Renal cortex interstitium (tissue), 11 donors: ENCODE results near the gene JPT2. TPM values are rescaled to one million over a fixed set of nuclear protein-coding genes. Genes with fewer than 3 reads are reported as not detected.

Source experiments
- DNase-seq, 11 donors: peaks; one replicate each; pipeline ENCODE4 v3.0.0-alpha.2; 2013; ENCODE audit warnings: low read depth in 9 of 11, low spot score in 4 of 11; ENCODE audit errors: extremely low read depth in 1 of 11
- polyA plus RNA-seq, 3 donors: library from polyadenylated mRNA; unstranded; fragments of 120-200 nt; gene quantifications; one replicate each; pipeline ENCODE4 v1.2.1, GENCODE V29; 2013; ENCODE audit not compliant: insufficient read length in 3 of 3

JPT2 gene
- polyA plus RNA-seq, 3 donors, result 75.6 to 82.4 (median 80.4) TPM

DNA sequence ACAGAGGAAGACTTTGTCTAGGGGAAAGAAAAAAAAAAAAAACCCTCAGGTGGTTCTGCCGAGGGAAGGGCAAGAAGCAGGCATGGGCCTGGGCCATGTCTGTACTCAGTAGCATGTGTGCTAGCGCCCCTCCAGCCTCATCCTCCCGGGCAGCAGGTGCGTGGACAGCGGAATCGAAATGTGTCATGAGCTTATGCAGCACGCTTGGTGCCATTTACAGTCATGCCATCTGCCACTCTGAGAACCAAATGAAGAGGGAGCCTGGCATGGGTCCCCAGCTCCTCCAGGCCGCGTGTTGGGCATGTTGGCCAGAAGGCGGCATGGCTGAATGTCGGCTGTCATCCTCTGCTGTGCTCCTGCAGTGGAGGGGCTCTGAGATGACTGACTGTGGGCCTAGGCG, 34.6 kb upstream of the JPT2 start:
- no peak for DNase-seq

DNA sequence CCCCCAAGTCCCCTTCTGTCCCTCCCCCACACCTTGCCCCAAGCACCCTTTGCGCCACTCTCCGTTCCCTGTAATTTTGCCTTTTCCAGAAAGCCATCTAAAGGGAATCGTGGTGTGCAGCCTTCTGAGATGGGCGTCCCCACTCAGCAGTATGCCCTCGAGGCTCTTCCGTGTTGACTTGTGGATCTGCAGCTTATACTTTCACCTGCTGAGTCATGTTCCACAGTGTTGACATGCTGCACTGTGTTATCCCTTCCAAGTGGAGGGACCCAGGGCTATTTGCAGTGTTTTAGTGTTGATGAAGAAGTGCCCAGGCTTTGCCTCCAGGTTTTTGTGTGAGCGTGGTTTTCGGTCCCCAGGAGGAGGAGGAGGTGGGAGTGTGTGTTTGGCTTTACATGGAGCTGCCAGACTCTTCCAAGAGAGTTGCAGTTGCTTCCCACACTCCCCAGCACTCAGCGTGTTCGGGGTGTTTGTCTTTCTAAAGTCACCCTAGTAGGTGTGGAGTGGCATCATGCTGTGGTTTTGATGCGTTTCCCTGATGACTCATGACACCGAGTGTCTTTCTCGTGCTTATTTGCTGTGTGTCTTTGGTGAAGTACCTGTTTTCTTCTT, 32.1 kb upstream of the JPT2 start:
- no peak for DNase-seq

DNA sequence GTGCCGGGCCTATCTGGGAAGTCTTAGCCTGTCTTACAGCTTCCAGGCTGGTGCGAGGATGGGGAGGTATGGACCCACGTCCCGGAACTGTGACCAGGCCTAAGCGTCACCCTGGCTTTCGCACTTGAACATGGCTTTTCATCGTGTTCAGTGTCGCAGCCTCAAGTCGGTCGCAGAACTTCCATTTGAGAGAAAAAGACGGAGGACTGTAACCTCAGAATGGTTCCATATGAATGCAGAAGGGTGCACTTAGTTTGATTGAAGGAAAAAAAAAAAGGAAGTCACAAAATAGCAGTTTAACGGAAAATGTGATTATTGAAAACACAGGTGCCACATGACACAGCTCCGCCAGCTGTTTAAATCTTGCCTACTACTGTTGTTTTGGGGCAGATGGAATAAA, 30.2 kb upstream of the JPT2 start:
- no peak for DNase-seq

DNA sequence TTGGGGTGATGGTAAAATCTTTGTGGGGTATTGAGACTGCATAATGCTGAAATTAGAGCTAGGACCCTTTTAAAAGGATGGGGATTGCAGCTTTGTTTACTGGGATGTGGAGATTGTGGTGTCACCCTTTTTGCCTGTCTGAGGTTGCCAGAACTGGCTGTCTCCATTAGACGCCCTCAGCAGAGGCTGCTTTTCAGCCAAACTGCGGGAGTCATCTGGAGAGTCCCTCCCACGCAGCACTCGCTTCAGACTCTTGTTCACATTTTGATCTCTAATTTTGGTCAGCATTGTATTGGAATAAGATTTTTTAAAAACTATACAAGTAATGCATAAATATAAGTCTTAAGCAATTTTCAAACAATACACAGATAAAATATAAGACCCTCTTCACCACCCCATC, 27.9 kb upstream of the JPT2 start:
- DNase-seq, result no peak

DNA sequence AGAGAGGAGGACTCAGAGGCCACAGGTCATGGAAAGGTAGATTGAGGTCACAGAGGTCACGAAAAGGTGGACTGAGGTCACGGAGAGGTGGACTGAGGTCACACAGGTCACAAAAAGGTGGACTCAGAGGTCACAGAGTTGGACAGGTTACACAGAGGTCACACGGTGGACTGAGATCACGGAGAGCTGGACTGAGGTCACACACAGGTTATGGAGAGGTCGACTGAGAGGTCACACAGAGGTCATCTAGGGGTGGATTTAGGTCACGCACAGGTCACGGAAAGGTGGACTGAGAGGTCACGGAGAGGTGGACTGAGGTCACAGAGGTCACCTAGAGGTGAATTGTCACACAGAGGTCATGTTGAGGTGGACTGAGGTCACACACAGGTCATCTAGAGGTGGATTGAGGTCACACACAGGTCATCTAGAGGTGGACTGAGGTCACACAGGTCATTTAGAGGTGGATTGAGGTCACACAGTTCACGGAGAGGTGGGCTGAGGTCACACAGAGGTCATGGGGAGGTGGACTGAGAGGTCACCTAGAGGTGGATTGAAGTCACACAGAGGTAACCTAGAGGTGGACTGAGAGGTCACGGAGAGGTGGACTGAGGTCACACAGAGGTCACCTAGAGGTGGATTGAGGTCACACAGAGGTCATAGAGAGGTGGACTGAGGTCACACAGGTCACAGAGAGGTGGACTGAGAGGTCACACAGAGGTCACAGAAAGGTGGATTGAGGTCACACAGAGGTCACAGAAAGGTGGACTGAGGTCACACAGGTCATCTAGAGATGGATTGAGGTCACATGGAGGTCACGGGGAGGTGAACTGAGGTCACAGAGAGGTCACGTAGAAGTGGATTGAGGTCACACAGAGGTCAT, 26.7 kb upstream of the JPT2 start:
- DNase-seq, result peak in 2 of 11 donors; percentile 8 to 10

DNA sequence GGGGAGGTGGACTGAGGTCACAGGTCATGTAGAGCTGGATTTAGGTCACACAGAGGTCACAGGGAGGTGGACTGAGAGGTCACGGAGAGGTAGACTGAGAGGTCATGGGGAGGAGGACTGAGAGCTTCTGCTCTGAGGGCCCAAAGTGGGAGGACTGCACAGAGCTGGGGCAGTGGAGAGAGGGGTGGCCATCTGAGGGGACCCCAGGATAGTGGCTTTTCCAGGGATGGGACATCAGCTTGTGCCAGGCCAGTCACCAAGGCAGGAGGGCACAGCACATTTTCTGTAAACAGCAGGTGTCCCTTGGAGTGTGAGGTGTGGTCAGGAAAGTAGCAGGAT, 26.1 kb upstream of the JPT2 start:
- peak in 1 of 11 donors; percentile 4 for DNase-seq

GRCh38 chr16:1653023-1653422, 25.1 kb upstream of the JPT2 start:
- no peak for DNase-seq

DNA sequence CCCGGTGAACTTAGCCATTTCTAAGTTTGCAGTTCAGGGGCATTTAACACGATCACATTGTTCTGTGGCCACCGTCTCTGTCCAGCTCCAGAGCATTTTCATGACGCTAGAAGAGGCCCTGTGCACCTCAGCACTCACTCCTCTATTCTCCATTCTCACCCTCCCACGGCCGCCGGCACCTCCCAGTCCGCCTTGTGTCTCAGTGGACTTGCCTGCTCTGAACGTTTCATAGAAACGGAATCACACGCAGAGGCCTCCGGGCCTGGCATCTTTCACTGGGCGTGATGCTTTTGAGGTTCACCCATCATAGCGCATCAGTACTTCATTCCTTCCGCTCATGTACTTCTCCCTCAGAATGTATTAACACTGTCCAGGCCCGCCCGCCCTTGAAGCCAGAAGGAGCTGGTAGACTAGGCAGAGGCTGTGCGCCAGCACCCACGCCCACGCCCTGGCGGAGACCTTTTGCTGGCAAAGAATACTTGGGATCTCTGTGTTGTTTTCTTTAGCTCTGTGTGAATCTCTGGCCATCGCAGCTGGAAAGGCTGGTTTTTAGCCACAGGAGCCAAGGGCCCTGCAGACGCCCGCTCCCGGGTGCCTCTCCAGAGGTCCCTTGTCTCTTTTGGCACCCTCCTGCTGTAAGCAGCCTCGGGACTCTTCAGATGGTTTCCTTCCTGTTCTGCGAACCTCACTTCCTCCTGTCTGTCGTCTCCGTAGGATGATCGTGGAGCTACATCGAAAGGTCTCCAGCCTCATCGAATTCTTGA, 23.4 kb upstream of the JPT2 start:
- no peak for DNase-seq

- DNase-seq, result no peak
These were observed 22.7 kb upstream of the JPT2 start for GRCh38 chr16:1655269-1655807.

DNA sequence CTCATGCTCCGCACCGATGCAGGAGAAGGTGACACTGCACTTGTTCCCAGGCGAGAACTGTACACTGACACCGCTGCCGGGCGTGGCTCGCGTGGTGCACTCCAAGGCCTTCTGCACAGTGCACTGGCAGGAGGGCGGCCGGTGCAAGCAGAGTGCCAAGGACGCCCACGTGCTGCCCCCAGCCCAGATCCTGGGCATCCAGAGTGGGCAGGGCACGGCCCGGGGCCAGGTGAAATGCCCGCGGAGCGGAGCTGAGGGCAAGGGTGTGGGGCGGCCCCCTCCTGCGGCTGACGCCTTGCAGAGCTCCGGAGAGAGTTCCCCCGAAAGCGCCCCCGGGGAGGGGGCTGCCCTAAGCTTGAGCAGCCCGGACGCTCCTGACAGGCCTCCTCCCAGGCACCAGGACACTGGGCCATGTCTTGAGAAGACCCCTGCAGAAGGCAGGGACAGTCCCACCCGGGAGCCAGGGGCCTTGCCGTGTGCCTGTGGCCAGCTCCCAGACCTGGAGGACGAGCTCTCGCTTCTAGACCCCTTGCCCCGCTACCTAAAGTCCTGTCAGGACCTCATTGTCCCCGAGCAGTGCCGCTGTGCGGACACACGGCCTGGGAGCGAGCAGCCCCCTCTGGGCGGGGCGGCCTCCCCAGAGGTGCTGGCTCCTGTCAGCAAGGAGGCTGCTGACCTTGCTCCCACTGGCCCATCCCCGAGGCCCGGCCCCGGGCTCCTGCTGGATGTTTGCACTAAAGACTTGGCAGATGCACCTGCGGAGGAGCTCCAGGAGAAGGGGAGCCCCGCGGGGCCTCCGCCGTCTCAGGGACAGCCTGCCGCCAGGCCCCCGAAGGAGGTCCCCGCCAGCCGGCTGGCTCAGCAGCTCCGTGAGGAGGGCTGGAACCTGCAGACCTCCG, 21.9 kb upstream of the JPT2 start:
- no peak for DNase-seq

DNA sequence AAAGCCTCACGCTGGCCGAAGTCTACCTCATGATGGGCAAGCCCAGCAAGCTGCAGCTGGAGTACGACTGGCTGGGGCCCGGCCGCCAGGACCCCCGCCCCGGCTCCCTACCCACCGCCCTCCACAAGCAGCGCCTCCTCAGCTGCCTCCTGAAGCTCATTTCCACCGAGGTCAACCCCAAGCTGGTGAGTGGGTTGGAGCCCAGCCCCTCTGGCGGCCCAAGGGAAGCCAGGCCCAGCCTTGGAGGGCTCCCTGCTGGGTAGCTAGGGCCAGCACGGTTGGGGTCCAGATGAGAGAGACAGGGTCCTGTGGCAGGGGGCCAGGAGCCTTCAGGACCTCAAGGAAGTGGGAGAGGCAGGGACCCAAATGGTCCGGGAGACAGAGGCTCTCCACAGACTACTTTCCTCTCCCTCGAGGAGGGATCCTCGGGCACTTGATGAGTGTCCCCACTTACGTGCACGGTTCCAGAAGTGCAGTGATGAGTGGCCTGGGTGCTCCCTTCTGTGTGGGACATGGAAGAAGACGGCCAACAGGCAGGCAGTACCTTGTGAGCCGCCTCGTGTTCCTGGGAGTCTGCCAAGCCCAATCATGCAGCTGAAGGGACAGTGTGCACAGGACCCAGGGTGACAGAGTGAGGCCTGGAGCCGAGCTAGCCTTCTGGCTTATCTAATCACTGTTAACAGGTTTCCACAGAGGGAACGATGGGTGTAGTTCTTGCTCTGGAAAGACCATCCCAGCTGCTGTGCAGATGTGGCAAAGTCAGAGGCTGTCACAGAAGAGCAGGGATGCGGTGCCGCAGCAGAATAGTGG, 21.1 kb upstream of the JPT2 start:
- no peak for DNase-seq

DNA sequence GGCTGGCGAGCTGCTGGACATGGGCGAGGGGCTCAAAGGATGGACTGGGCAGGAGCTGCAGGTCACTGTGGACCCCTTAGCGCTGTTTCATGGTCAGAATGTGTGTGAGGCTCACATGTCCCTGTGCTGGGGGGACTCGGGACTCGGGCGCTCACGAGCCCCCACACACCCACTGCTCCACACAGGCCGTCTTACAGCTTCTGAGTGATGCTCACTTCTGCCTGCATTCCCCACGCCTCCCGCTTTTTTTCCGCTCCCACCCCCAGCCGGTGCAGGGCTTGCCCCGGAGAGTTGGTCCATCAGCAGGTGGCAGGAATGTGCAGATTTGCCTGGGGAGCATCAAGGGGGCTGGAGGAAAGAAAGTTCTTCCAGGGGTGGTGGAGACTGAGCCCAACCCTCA, 20.2 kb upstream of the JPT2 start:
- DNase-seq, result no peak

- no peak for DNase-seq
These were observed 19.0 kb upstream of the JPT2 start for GRCh38 chr16:1659031-1659430.

DNA sequence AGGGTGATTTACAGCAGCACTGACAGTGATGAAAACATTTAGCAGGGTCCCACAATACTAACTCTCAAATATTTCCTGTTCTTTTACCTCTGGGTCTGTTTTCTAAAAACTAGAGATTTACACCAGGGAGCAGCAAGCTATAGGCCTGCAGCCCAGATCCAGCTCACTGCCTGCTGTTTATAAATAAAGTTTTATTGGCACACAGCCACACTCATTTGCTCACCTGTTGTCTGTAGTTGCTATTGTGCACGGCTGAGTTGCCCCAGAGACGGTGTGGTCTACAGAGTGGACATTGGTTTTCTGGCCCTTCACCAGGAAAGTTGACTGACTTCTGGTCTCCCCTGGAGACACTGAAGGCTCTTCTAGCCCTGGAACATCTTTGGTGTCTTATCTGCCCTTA, 16.3 kb upstream of the JPT2 start:
- no peak for DNase-seq

DNA sequence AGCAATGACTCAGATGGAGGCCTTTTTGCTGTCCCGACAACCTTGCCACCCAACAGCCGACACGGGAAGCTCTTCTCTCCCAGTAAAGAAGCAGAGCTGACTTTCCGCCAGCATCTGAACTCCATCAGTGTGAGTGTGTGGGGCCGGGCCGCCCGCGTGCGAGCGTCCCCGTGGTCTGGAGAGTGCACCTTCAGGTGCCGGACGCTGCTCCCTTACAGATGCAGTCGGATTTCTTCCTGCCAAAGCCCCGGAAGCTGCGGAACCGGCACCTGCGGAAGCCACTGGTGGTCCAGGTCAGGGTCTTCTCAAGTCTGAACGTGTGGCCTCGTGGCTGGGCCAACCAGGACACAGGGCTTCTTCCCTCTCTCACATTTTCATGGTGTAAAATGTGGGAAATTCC, 15.5 kb upstream of the JPT2 start:
- no peak for DNase-seq

DNA sequence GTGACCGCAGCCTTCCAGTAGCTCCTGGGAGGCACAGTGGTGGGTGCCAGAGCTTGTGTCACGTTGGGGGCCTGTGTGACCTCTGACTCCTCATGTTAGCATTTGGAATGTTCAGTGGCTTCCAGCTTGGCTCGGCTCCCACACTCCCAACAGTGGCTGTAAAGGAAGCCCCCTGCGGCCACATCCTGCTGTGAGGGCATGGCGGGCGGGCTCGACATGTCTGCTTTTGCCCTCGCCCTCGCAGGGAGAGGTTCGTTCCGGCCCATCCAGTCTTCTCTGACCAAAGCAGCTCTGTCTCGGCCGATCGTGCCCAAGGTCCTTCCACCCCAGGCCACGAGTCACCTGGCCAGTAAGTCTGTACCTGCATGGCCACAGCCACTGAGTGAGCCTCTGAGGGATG, 12.2 kb upstream of the JPT2 start:
- DNase-seq, result no peak

GRCh38 chr16:1666316-1666715, 11.8 kb upstream of the JPT2 start:
- DNase-seq, result no peak

DNA sequence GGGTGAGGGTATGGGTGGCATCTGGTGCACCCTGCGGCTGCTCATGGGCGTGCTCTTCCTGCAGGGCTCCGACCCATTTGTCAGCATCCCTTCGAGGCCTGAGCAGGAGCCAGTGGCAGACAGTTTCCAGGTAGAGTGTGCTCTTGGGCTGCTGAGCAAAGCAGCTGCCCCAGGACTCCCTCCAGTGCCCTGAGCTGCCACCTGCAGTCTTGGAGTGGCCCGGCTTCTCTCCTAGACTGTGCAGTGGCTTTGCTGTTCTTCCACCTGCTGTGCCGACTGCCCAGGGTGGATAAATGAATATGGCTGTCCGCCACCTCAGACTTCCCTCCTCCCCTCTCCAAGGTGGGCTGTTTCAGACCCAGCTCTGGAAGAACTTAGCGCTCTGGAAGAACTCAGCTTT, 10.8 kb upstream of the JPT2 start:
- DNase-seq, result no peak
